ENCODE measurements around the gene GSTCD. TPM values are rescaled to one million over a fixed set of nuclear protein-coding genes. Genes with fewer than 3 reads are reported as not detected.
A peak's percentile ranks its signal among the peaks of the same experiment; 100 is the strongest.

The GSTCD gene
- total and polyA plus RNA-seq, 2 of the 4 experiments (the other 2 are of a cell fraction), result 5.2 to 20.3 TPM

- Histone ChIP-seq H3K56ac (ENCODE audit: extremely low read depth, insufficient read depth, low read length) (no peak overlapping the region), H3K9me3 (ENCODE audit: control insufficient read depth, insufficient read depth, low read length) (no peaks in the 10 kb centered on the region), H3K14ac (replicated peaks; ENCODE audit: low read depth, low read length) (no peak overlapping the region), H2BK5ac (ENCODE audit: low read depth, low read length, poor library complexity, severe bottlenecking) (no peak overlapping the region), H3K4me2 (ENCODE audit: low read depth, low read length) (peak overlapping the region; percentile 54), H2BK120ac (ENCODE audit: low read depth, low read length) (no peak overlapping the region; the same call in 1 of the 2 replicates), H2AK9ac (replicated peaks; ENCODE audit: low read depth, low read length, poor library complexity) (no peak overlapping the region), H4K5ac (ENCODE audit: low read depth, low read length) (no peak overlapping the region), H3K23ac (ENCODE audit: low read depth, low read length) (no peak overlapping the region), H3K9ac (ENCODE audit: low read depth, low read length) (peak overlapping the region; percentile 58), H3K27ac (ENCODE audit: insufficient read depth, low read length) (peak overlapping the region; percentile 23; the same call in 1 of the 2 replicates), H4K20me1 (ENCODE audit: insufficient read depth, low read length) (no peaks in the 10 kb centered on the region), H4K91ac (ENCODE audit: insufficient read depth, low read depth, low read length) (no peak overlapping the region), H3K4me3 (ENCODE audit: insufficient read depth, low read depth, low read length) (peak overlapping the region; percentile 2; the same call in 1 of the 2 replicates), H3K79me1 (ENCODE audit: low read depth in 1 of 2, low read length in 2 of 2) (no peaks in the 10 kb centered on the region; a peak in 1 of 4 replicates), H3K4ac (ENCODE audit: low read depth, low read length) (no peak overlapping the region), H3K4me1 (ENCODE audit: control insufficient read depth, insufficient read depth, low read length) (no peaks in the 10 kb centered on the region), H2BK20ac (ENCODE audit: low read depth, low read length) (no peak overlapping the region), H4K8ac (ENCODE audit: low read depth in 2 of 2, low read length in 2 of 2) (no peak overlapping the region), H3K18ac (ENCODE audit: low read depth, low read length) (peak overlapping the region; percentile 56; the same call in 1 of the 2 replicates), H2AK5ac (ENCODE audit: low read depth, low read length) (no peak overlapping the region), H2AFZ (replicated peaks; ENCODE audit: low read length, poor library complexity) (no peak overlapping the region), H3K36me3 (ENCODE audit: control insufficient read depth, insufficient read depth, low read length) (no peaks in the 10 kb centered on the region), H2BK15ac (ENCODE audit: low read depth, low read length) (no peak overlapping the region), H3K27me3 (ENCODE audit: control insufficient read depth, insufficient read depth, low read length) (no peaks in the 10 kb centered on the region), H3K9me1 (ENCODE audit: insufficient read depth, low read length) (no peaks in the 10 kb centered on the region)
- POLR2A ChIA-PET (ENCODE audit: unreplicated experiment), result no interaction called here
- CTCF ChIA-PET, result no interaction called here
- BruUV-seq (replicated peaks), result no TSS peak
- no peak for TF ChIP-seq SMC3 (IDR thresholded peaks at IDR 0.05; ENCODE audit: low read depth, low read length)
- no peak for TF ChIP-seq ELK1 (IDR thresholded peaks at IDR 0.05; ENCODE audit: borderline replicate concordance, low read depth, low read length)
- no peak for TF ChIP-seq RCOR1 (IDR thresholded peaks at IDR 0.05; ENCODE audit: insufficient replicate concordance, low read length)
- no peak for TF ChIP-seq RAD21 (IDR thresholded peaks at IDR 0.05; ENCODE audit: low read length)
- ATAC-seq (ENCODE audit: low read depth) (peak; percentile 92), DNase-seq (no peak)
- WGBS, 2 experiments (ENCODE audit: extremely low coverage in 2 of 2, insufficient read length in 1 of 2), result 8% methylated on average over 2 of the region's 3 CpGs; no CpG with 5 or more reads in 1 of the 2 experiments
- dilution Hi-C loops (cut with HindIII; ENCODE audit: low sequenced_read_pairs, unreplicated experiment) (no loop called here), in situ Hi-C loops (cut with MboI; ENCODE audit: low sequenced_read_pairs) (no loop called here), intact Hi-C loops (cut with micrococcal nuclease) (no loop called here)
Measured at GRCh38 chr4:105808030-105808749, 99.6 kb downstream of the GSTCD start.

Measured in IMR-90 (cell line).